Activated CD8-positive, alpha-beta memory T cell treated with anti-CD3 and anti-CD28 coated beads, Interleukin-2, amount 50 U/mL, for 24 hours (primary cell): ENCODE data around the gene THSD4.
"Not testable (repeated sequence)": the region's sequence is repeated elsewhere in the genome, so short reads cannot be mapped to it uniquely, and the experiment has no call there.

Experiments used
- DNase-seq: peaks from one replicate; pipeline ENCODE4 v3.0.0-alpha.2; 2020; ENCODE audit errors: extremely low read depth

THSD4 gene

GRCh38 chr15:71291723-71292122, 176.5 kb downstream of the THSD4 start:
- no peak for DNase-seq

DNA sequence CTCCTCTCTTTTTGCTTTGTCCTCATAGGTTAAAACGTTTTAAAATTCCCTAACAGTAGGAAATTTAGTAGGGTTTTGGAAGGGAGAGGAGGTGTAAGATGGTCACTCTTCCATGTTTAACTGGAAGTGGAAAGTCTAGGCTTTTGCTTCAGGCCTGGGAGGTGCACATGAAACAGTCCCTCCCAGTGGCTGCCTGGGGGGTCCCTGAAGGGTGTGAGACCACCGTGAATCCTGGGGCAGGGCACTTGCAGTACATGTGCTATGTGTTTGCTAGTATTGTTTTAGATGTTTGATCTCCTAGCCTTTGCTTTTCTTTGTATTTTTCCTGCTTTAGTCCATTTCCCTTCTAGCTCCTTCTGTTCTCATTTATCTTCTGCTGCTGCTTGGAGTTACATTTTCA, 178.5 kb downstream of the THSD4 start:
- DNase-seq = no peak

DNA sequence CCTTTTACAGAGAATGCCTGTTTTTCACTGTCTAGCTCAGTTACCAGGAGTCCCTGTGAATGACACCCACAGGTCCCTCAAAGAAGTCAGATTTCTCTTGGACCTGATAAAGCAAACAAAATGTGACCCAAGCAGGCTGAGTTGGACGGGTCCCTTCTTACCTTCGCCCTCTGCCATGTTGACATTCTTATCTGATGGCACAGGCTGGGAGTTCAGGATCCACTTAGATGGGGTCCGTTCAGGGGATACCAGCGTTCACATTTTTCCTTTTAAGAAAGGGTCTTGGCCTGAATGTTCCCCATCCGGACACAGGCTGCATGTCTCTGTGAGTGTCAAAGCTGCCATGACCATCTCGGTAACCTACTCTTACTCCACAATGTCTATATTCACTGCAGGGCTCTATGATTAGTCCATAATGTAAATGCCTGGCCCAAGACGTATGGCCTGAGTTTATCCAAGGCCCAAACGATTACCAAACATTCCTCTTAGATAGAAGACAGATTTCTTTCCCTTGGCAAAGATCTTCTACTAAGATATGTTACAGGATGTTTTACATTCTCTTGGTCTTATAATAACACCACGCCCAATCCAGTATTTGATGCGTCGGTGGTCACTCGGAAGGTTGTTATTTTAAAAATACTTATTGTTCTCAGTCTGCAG, 179.1 kb downstream of the THSD4 start:
- DNase-seq = no peak

- DNase-seq = no peak
Measured at GRCh38 chr15:71294911-71295602, 179.8 kb downstream of the THSD4 start.

GRCh38 chr15:71295603-71296314, 180.5 kb downstream of the THSD4 start:
- no peak for DNase-seq

- no peak for DNase-seq
Measured at GRCh38 chr15:71296315-71296679, 181.0 kb downstream of the THSD4 start.

DNA sequence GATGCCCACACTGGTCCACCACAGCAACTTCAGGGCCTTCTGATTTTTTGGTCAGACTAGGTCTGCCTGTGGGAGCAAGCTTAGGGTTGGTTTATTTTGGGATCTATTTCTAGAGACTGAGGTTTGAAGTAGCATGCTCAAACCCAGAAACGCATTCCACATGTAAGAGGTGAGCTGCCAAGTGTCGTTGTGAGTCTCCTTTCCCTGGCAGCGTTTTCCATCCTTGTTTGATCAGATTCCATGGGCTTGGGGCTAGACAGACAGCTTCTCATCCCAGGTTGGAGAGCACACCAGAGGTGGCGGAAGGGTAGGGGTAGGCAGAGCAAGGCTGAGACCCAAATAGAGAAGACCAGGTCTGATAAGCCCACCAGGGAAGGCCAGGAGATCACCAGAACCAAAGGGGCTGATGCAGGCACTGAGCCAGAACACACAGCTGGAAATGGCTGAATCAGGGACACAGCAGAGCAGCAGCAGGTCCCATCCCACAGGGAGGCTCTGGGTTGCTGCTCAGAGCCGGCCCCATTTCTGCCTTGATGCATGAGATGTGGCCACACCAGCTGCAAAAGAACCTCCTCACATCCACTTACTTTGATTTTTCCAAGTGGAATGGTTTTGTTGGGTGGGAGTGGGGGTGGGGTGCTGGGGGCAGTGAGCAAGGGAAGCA, 186.8 kb downstream of the THSD4 start:
- DNase-seq = no peak

DNA sequence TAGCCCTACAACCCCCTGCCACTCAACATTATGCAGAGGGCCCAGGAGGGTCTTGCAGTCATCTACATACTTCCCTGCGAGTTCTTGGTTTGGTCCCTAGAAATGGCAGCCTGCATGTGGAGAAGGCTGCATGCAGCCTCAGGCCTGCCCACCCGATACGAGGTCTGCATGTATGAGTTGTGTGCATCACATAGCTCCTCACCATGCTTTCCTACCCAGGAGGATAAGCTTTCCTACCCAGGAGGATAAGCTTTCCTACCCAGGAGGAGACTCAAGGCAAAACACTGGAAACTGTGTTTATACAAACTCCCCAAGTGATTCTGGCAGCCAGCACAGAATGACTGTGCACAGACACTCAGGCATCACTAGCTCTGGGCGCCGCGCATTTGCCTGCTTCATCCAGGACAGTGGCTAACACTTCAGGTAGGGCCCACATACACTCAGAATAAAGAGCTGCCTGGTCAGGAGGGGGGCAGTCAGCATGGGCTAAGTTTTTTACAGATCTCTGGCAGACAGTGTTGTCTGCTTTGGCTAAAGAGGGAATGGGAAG, 187.7 kb downstream of the THSD4 start:
- no peak for DNase-seq

- no peak for DNase-seq
Measured at GRCh38 chr15:71303977-71304376, 188.7 kb downstream of the THSD4 start.

DNA sequence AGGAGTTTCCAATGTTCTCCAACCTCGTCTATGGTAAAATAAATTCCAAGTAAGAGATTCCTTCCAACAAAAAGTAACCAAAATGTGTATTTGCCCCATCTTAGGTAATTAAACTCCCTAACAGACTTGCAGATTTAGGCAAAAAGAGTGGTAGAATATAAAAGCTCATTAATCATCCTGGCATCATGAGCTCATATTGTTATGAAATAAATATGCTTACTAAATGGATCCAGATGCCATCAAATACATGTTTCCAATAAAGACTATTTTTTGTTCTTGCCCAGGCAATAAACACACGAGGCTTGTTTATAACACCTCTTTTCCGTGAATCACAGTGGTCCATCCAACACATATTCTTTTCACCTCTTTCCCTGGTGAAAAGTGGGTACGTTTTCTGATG, 189.4 kb downstream of the THSD4 start:
- no peak for DNase-seq

DNA sequence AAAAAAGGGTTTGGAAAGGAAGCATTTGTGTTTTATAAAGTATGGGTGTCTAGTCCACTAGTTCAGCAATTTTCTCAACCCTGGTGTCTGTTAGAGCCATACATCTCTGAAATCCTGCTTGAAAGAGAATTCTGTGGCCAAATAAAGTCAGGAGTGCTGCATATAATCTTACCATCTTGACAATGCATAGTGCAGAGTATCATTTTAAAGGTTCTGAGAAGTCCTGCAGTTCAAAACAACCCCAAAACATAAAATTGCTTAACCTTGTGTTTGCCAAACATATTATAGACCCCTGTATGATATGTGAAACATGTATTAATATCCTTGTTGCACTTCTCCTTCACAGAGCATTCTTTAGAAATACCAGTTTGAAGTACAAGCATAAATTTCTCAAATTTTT, 191.3 kb downstream of the THSD4 start:
- no peak for DNase-seq

- DNase-seq = no peak
Measured at GRCh38 chr15:71312194-71312708, 197.0 kb downstream of the THSD4 start.

- DNase-seq = no peak
Measured at GRCh38 chr15:71312731-71313460, 197.6 kb downstream of the THSD4 start.

GRCh38 chr15:71313806-71314205, 198.5 kb downstream of the THSD4 start:
- DNase-seq = no peak

GRCh38 chr15:71314956-71315537, 199.8 kb downstream of the THSD4 start:
- no peak for DNase-seq

DNA sequence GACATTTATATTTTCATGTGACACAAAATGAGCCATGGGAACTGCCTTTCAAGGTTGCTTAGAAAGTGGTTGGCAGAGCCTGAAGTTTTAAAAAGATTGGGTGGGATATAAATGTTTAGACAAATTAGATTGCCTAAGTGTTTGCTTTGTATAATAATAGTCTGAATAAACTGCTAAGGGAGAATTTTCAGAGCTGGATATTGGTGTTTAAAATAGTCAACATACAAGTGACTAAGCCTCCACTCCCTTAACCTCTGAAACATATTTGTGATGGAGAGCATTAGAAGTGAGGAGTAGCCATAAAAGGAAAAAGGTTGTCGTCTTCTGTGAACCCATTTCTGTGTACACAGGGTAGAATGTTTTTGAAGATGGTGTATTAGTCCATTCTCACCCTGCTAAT, 201.6 kb downstream of the THSD4 start:
- no peak for DNase-seq

- not testable (repeated sequence) for DNase-seq
Measured at GRCh38 chr15:71319424-71319823, 204.2 kb downstream of the THSD4 start.

DNA sequence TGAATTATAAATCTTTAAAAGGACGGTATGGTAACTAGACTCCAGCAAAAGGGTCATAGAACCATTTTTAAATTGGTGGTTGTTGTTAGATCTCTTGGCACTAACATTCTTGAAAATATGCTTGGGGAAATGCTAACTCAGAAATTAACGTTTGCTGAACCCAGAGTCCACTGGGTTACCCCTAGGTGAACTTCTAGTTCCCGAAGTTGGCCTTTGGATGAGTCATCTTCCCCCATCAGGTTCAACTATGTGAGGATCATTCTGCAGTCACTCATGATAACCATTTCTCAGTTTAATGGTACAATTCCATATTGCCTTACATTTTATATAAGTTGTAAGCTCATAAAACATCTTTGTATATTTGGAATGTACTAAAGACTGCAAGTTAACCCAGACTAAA, 204.7 kb downstream of the THSD4 start:
- DNase-seq = no peak

GRCh38 chr15:71323082-71323481, 207.8 kb downstream of the THSD4 start:
- DNase-seq = no peak

GRCh38 chr15:71323584-71323983, 208.3 kb downstream of the THSD4 start:
- no peak for DNase-seq

DNA sequence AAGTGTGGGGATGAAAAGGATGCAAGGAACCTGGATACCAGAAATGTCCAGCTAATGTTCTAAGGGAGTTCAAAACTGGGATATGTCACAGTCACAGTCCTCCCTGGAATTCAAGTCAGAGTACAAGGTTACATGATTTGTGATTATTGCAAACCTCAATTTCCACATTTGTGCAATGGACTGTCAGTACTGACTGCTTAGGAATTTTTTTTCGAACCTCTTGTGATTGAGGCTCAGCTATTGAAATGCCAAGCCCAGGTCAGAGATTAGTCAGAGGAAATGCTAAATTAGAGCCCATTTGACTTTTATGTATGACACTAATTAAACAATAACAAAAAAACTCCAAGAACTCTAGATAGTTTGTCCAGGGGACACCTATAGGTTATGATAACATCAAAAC, 210.2 kb downstream of the THSD4 start:
- DNase-seq = no peak
